C4-2B (cell line): ENCODE measurements around the gene C21orf91.

Experiments
- CTCF ChIP-seq: fragments of 450-650 bp; conservative IDR thresholded peaks from 2 replicates; pipeline ENCODE4 v1.5.1; 2017; ENCODE audit warnings: mild to moderate bottlenecking
- ZFX ChIP-seq: fragments of 450-650 bp; IDR thresholded peaks from 2 replicates; pipeline ENCODE4 v1.6.1; 2017

GRCh38 chr21:17763288-17764037, 55.7 kb downstream of the C21orf91 start:
- TF ChIP-seq CTCF (no peak), ZFX (no peak)
